Trophoblast cell (in vitro differentiated cells and primary cell): ENCODE measurements around the gene DNASE1L1.
"Not testable (repeated sequence)": the region's sequence is repeated elsewhere in the genome, so short reads cannot be mapped to it uniquely, and the experiment has no call there.

ENCODE experiments used
- DNase-seq, 2 donors: peaks; one replicate each; pipeline ENCODE4 v3.0.0-alpha.2; 2016
- H2AFZ ChIP-seq: 2 replicates; pipeline ENCODE4 v1.6.1; 2013; ENCODE audit warnings: low read length, moderate library complexity, mild to moderate bottlenecking; ENCODE audit not compliant: insufficient read depth, poor library complexity
- H2AK5ac ChIP-seq: 2 replicates; pipeline ENCODE4 v1.6.1; 2013; ENCODE audit warnings: mild to moderate bottlenecking, low read length
- H2BK120ac ChIP-seq: 2 replicates; pipeline ENCODE4 v1.6.1; 2013; ENCODE audit warnings: low read length, mild to moderate bottlenecking, moderate library complexity; ENCODE audit not compliant: insufficient read depth, poor library complexity
- H2BK12ac ChIP-seq: 2 replicates; pipeline ENCODE4 v1.6.1; 2013; ENCODE audit warnings: mild to moderate bottlenecking, low read length, moderate library complexity
- H2BK5ac ChIP-seq: 2 replicates; pipeline ENCODE4 v1.6.1; 2013; ENCODE audit warnings: low read length, low read depth, moderate library complexity, mild to moderate bottlenecking; ENCODE audit not compliant: poor library complexity
- H3K14ac ChIP-seq: 2 replicates; pipeline ENCODE4 v1.6.1; 2013; ENCODE audit warnings: mild to moderate bottlenecking, low read length
- H3K18ac ChIP-seq: 2 replicates; pipeline ENCODE4 v1.6.1; 2013; ENCODE audit warnings: mild to moderate bottlenecking, low read length
- H3K23ac ChIP-seq: 2 replicates; pipeline ENCODE4 v1.6.1; 2013; ENCODE audit warnings: low read length
- H3K27ac ChIP-seq: 2 replicates; pipeline ENCODE4 v1.5.1; 2013; ENCODE audit warnings: low read depth, mild to moderate bottlenecking, inconsistent platforms, low read length, moderate library complexity
- H3K27me3 ChIP-seq: 2 replicates; pipeline ENCODE4 v1.6.1; 2013; ENCODE audit warnings: inconsistent platforms, mild to moderate bottlenecking, low read length, moderate library complexity; ENCODE audit not compliant: insufficient read depth
- H3K36me3 ChIP-seq, 2 experiments: 1 replicate in 1 of 2; 2 replicates in 1 of 2; pipeline ENCODE4 v1.6.1; 2013; ENCODE audit warnings: low read length in 2 of 2, mild to moderate bottlenecking in 2 of 2, moderate library complexity in 1 of 2; ENCODE audit not compliant: insufficient read depth in 2 of 2, control insufficient read depth in 1 of 2
- H3K4ac ChIP-seq: 2 replicates; pipeline ENCODE4 v1.6.1; 2013; ENCODE audit warnings: low read depth, mild to moderate bottlenecking, low read length, moderate library complexity
- H3K4me1 ChIP-seq, 2 experiments: 1 replicate in 1 of 2; 2 replicates in 1 of 2; pipeline ENCODE4 v1.6.1; 2013; ENCODE audit warnings: low read length in 2 of 2, mild to moderate bottlenecking in 2 of 2, moderate library complexity in 1 of 2; ENCODE audit not compliant: insufficient read depth in 2 of 2, control insufficient read depth in 1 of 2
- H3K4me2 ChIP-seq: 2 replicates; pipeline ENCODE4 v1.6.1; 2013; ENCODE audit warnings: inconsistent platforms, mild to moderate bottlenecking, low read length, moderate library complexity
- H3K4me3 ChIP-seq: 2 replicates; pipeline ENCODE4 v1.5.1; 2013; ENCODE audit warnings: mild to moderate bottlenecking, low read depth, low read length, inconsistent platforms
- H3K79me1 ChIP-seq: one replicate; pipeline ENCODE4 v1.6.1; 2013; ENCODE audit warnings: low read length
- H3K79me2 ChIP-seq: 2 replicates; pipeline ENCODE4 v1.6.1; 2013; ENCODE audit warnings: low read length, mild to moderate bottlenecking; ENCODE audit not compliant: control insufficient read depth, insufficient read depth, poor library complexity
- H3K9ac ChIP-seq: 2 replicates; pipeline ENCODE4 v1.6.1; 2013; ENCODE audit warnings: mild to moderate bottlenecking, low read length
- H3K9me3 ChIP-seq: 2 replicates; pipeline ENCODE4 v1.6.1; 2013; ENCODE audit warnings: low read depth, mild to moderate bottlenecking, control low read depth, inconsistent platforms, low read length; ENCODE audit not compliant: insufficient read depth
- H4K12ac ChIP-seq: 2 replicates; pipeline ENCODE4 v1.6.1; 2013; ENCODE audit warnings: low read depth, mild to moderate bottlenecking, low read length, moderate library complexity
- H4K8ac ChIP-seq: 2 replicates; pipeline ENCODE4 v1.6.1; 2013; ENCODE audit warnings: low read depth, mild to moderate bottlenecking, low read length, moderate library complexity
- H4K91ac ChIP-seq: one replicate; pipeline ENCODE4 v1.6.1; 2013; ENCODE audit warnings: low read depth, mild to moderate bottlenecking, low read length, moderate library complexity
- WGBS: extraction: QIAGEN DNeasy Blood & Tissue Kit; methylation state at CpG from one replicate; pipeline ENCODE4 v1.1.7; 2013; ENCODE audit warnings: missing lambda C conversion rate; ENCODE audit not compliant: insufficient read length, insufficient coverage; ENCODE audit errors: extremely low coverage; 5-methylcytosine and 5-hydroxymethylcytosine counted together

Gene DNASE1L1

GRCh38 chrX:154400369-154400817 is 8.7 kb downstream of the DNASE1L1 start:
- H3K14ac ChIP-seq, H4K8ac ChIP-seq, H3K18ac ChIP-seq, DNase-seq, H4K12ac ChIP-seq, H3K9me3 ChIP-seq, H3K27me3 ChIP-seq, H3K23ac ChIP-seq, H2AFZ ChIP-seq, H3K79me2 ChIP-seq, H4K91ac ChIP-seq, H3K27ac ChIP-seq, H3K4me1 ChIP-seq, H3K9ac ChIP-seq, H2BK5ac ChIP-seq, H2BK12ac ChIP-seq, H3K4me3 ChIP-seq, H2AK5ac ChIP-seq, H3K4ac ChIP-seq, H2BK120ac ChIP-seq: not testable (repeated sequence)
- Histone ChIP-seq H3K79me1 (peaks cover 15% of the 10 kb centered on the region), H3K36me3 (peaks cover 24 to 27% of the 10 kb centered on the region in 2 experiments), H3K4me2 (peak overlapping the region; percentile 69)
- no CpG with 5 or more reads among the region's 6 CpGs for WGBS

- Histone ChIP-seq H4K12ac (no peak overlapping the region), H4K91ac (no peak overlapping the region), H3K4me1 (peaks cover 0 to 3% of the 10 kb centered on the region in 2 experiments), H3K36me3 (peaks cover 24 to 27% of the 10 kb centered on the region in 2 experiments), H2BK5ac (no peak overlapping the region), H3K4ac (peak overlapping the region; percentile 24), H2BK12ac (no peak overlapping the region), H3K18ac (no peak overlapping the region), H2AK5ac (no peak overlapping the region), H2BK120ac (no peak overlapping the region), H3K4me3 (peak overlapping the region; percentile 91), H3K27me3 (no peaks in the 10 kb centered on the region), H2AFZ (no peak overlapping the region), H3K79me2 (peaks cover 7% of the 10 kb centered on the region), H3K9me3 (peaks cover 1% of the 10 kb centered on the region), H3K9ac (peak overlapping the region; percentile 82), H3K79me1 (peaks cover 15% of the 10 kb centered on the region), H3K27ac (no peak overlapping the region), H3K23ac (no peak overlapping the region), H4K8ac (no peak overlapping the region), H3K4me2 (peak overlapping the region; percentile 69), H3K14ac (peak overlapping the region; percentile 62)
- no CpG with 5 or more reads among the region's 14 CpGs for WGBS
- no peak for DNase-seq
These were observed 9.3 kb downstream of the DNASE1L1 start for GRCh38 chrX:154399527-154400368.

- peak overlapping the region; percentile 90 for H3K14ac ChIP-seq
- peak overlapping the region; percentile 91 for H3K4me3 ChIP-seq
- no CpG with 5 or more reads among the region's 49 CpGs for WGBS
- peaks cover 15% of the 10 kb centered on the region for H3K79me1 ChIP-seq
- H2BK120ac ChIP-seq: peak overlapping the region; percentile 93
- H3K9ac ChIP-seq: peak overlapping the region; percentile 91
- H3K18ac ChIP-seq: peak overlapping the region; percentile 87
- H2BK12ac ChIP-seq: no peak overlapping the region
- peaks cover 0 to 3% of the 10 kb centered on the region in 2 experiments for H3K4me1 ChIP-seq
- H3K9me3 ChIP-seq: peaks cover 1% of the 10 kb centered on the region
- peak overlapping the region; percentile 92 for H3K27ac ChIP-seq
- H3K79me2 ChIP-seq: peaks cover 7% of the 10 kb centered on the region
- no peak overlapping the region for H2AFZ ChIP-seq
- DNase-seq: peak; percentile 70 to 77
- peak overlapping the region; percentile 98 for H3K4ac ChIP-seq
- peak overlapping the region; percentile 92 for H2BK5ac ChIP-seq
- H3K36me3 ChIP-seq: peaks cover 24 to 27% of the 10 kb centered on the region in 2 experiments
- peak overlapping the region; percentile 69 for H3K4me2 ChIP-seq
- H4K8ac ChIP-seq: peak overlapping the region; percentile 93
- H3K23ac ChIP-seq: no peak overlapping the region
- peak overlapping the region; percentile 91 for H4K91ac ChIP-seq
- peak overlapping the region; percentile 92 for H4K12ac ChIP-seq
- H3K27me3 ChIP-seq: no peaks in the 10 kb centered on the region
- peak overlapping the region; percentile 94 for H2AK5ac ChIP-seq
These were observed 10.2 kb downstream of the DNASE1L1 start for GRCh38 chrX:154398668-154399526.

GRCh38 chrX:154397888-154398667 is 11.0 kb downstream of the DNASE1L1 start, which contains the start of gene RPL10:
TSS of gene RPL10 (plus strand) at chrX:154398377. CDS start at chrX:154398520, 143 bp downstream.
- Histone ChIP-seq H2BK5ac (peak within 1 kb of the TSS; percentile 92), H2AK5ac (peak within 1 kb of the TSS; percentile 94), H3K4me3 (peak within 1 kb of the TSS; percentile 91), H3K4me1 (peaks cover 0 to 3% of the 10 kb centered on the region in 2 experiments), H3K9ac (peak within 1 kb of the TSS; percentile 91), H2AFZ (peak within 1 kb of the TSS; percentile 43), H3K9me3 (peaks cover 1% of the 10 kb centered on the region), H3K4me2 (peak within 1 kb of the TSS; percentile 80), H4K8ac (peak within 1 kb of the TSS; percentile 93), H3K36me3 (peaks cover 24 to 27% of the 10 kb centered on the region in 2 experiments), H3K4ac (peak within 1 kb of the TSS; percentile 98), H3K23ac (no peak within 1 kb of the TSS), H3K14ac (peak within 1 kb of the TSS; percentile 90), H2BK12ac (no peak within 1 kb of the TSS), H4K12ac (peak within 1 kb of the TSS; percentile 92), H3K18ac (peak within 1 kb of the TSS; percentile 87), H3K79me2 (peaks cover 7% of the 10 kb centered on the region), H3K27me3 (no peaks in the 10 kb centered on the region), H3K79me1 (peaks cover 15% of the 10 kb centered on the region), H4K91ac (peak within 1 kb of the TSS; percentile 91), H3K27ac (peak within 1 kb of the TSS; percentile 94), H2BK120ac (peak within 1 kb of the TSS; percentile 93)
- WGBS: no CpG with 5 or more reads among the region's 69 CpGs
- DNase-seq: peak; percentile 93 to 95
